ENCODE measurements around the gene ATL2.
A peak's percentile ranks its signal among the peaks of the same experiment; 100 is the strongest.

ATL2 gene

DNA sequence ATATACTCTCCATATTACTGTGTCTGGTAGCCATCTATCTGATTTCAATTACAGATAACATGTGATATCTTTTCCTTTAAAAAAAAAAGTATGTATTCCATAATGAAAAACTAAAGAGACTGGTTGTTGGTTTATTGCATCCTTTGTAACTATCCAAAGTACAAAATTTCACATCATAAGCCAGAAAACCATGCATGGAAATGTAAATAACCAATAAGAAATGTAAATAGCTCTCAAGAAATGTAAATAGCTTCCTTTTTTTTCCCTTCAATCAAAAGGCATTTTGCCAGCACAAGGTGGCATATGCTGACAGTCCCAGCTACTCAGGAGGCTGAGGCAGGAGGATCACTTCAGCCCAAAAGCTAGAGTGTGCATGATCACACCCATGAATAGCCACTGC, 59.3 kb downstream of the ATL2 start:
- in situ Hi-C loops (cut with MboI; ENCODE audit: low sequenced_read_pairs, unreplicated experiment), result loop anchor here (10.0 to 25.0 kb wide), 2 partner anchors 187 to 420 kb away; no protein-coding TSS in a partner anchor
- DNase-seq (ENCODE audit: low spot score), result no peak
- TF ChIP-seq, protein P1, sequence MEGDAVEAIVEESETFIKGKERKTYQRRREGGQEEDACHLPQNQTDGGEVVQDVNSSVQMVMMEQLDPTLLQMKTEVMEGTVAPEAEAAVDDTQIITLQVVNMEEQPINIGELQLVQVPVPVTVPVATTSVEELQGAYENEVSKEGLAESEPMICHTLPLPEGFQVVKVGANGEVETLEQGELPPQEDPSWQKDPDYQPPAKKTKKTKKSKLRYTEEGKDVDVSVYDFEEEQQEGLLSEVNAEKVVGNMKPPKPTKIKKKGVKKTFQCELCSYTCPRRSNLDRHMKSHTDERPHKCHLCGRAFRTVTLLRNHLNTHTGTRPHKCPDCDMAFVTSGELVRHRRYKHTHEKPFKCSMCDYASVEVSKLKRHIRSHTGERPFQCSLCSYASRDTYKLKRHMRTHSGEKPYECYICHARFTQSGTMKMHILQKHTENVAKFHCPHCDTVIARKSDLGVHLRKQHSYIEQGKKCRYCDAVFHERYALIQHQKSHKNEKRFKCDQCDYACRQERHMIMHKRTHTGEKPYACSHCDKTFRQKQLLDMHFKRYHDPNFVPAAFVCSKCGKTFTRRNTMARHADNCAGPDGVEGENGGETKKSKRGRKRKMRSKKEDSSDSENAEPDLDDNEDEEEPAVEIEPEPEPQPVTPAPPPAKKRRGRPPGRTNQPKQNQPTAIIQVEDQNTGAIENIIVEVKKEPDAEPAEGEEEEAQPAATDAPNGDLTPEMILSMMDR (IDR thresholded peaks at IDR 0.05; ENCODE audit: borderline replicate concordance, control extremely low read depth, extremely low read depth, insufficient read depth, missing control alignments), result no peak

DNA sequence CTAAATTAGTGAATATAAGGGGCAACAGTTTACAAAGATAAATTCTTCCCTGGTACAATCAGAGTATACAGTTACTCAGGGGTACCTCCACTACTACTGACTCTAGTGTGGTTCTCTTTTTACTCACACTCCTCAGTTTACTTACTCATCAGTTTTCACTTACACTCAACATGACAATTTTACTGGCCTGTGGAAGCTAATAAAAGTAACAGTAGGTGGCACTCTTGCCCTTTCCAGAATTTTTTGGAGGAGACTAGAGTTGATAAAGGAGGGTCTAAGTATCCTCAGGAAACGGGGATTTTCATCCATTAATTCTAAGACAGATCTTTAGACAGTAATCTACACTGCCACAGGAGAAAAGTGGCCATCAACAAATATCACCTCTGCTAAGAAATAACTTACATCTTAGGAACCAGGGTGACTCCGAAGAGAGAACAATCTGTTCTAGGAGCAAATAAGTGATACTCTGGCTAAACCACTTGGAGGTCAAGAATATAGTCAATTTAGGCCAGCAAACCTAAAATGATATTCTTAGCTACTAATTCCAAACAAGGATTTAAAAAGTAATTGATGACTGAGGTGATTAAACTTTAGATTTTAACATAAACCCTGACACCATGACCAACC, 61.3 kb downstream of the ATL2 start:
- peak; percentile 59 for DNase-seq (ENCODE audit: low spot score)
- in situ Hi-C loops (cut with MboI; ENCODE audit: low sequenced_read_pairs, unreplicated experiment), result loop anchor here (10.0 to 25.0 kb wide), 2 partner anchors 189 to 421 kb away; no protein-coding TSS in a partner anchor

GRCh38 chr2:38308821-38309220, 68.3 kb downstream of the ATL2 start:
- in situ Hi-C loops (cut with MboI; ENCODE audit: low sequenced_read_pairs, unreplicated experiment), result loop anchor here (25.0 kb wide), 1 partner anchor 428 kb away; no protein-coding TSS in a partner anchor
- DNase-seq (ENCODE audit: low spot score), result no peak
- TF ChIP-seq, protein P1 (IDR thresholded peaks at IDR 0.05; ENCODE audit: borderline replicate concordance, control extremely low read depth, extremely low read depth, insufficient read depth, missing control alignments), result no peak

More for the DNA sequence above, 61.3 kb downstream of the ATL2 start:
- TF ChIP-seq, protein P1 (IDR thresholded peaks at IDR 0.05; ENCODE audit: borderline replicate concordance, control extremely low read depth, extremely low read depth, insufficient read depth, missing control alignments), result peak; percentile 53

GRCh38 chr2:38301969-38302702, 74.9 kb downstream of the ATL2 start:
- TF ChIP-seq, protein P1 (IDR thresholded peaks at IDR 0.05; ENCODE audit: borderline replicate concordance, control extremely low read depth, extremely low read depth, insufficient read depth, missing control alignments), result no peak
- DNase-seq (ENCODE audit: low spot score), result no peak
- in situ Hi-C loops (cut with MboI; ENCODE audit: low sequenced_read_pairs, unreplicated experiment), result loop anchor here (25.0 kb wide), 1 partner anchor 435 kb away; no protein-coding TSS in a partner anchor

- DNase-seq (ENCODE audit: low spot score), result no peak
- TF ChIP-seq, protein P1 (IDR thresholded peaks at IDR 0.05; ENCODE audit: borderline replicate concordance, control extremely low read depth, extremely low read depth, insufficient read depth, missing control alignments), result no peak
- in situ Hi-C loops (cut with MboI; ENCODE audit: low sequenced_read_pairs, unreplicated experiment), result loop anchor here (25.0 kb wide), 1 partner anchor 436 kb away; no protein-coding TSS in a partner anchor
These were observed 75.6 kb downstream of the ATL2 start for GRCh38 chr2:38301340-38301968.

DNA sequence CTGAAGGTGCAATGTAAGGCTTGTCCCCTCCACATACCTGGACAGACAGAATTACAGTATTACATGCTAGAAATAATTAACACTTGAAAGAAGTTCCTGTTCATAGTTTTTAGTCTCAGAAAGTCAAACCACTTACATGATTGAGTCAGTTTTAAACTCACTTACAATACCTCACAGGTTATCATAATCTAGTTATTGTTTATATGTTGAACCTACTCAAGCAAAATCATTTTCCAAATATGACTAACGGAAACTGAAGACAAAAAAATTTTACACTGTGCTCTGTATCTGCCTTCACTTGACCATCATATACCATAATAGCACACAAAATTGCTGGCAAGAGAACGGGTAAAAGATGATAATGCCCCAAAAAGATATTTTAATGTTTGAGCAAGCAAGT, 78.5 kb downstream of the ATL2 start:
- in situ Hi-C loops (cut with MboI; ENCODE audit: low sequenced_read_pairs, unreplicated experiment), result no loop called here
- TF ChIP-seq, protein P1 (IDR thresholded peaks at IDR 0.05; ENCODE audit: borderline replicate concordance, control extremely low read depth, extremely low read depth, insufficient read depth, missing control alignments), result no peak
- no peak for DNase-seq (ENCODE audit: low spot score)
